GM19043 (cell line): ENCODE data around the gene IRS2.
"Not testable (repeated sequence)": the region's sequence is repeated elsewhere in the genome, so short reads cannot be mapped to it uniquely, and the experiment has no call there.

Source experiments
- ATAC-seq: cut with Tn5 transposase; IDR thresholded peaks from one replicate; pipeline ENCODE4 v1.9.1; 2021; ENCODE audit warnings: low read depth; ENCODE audit not compliant: unreplicated experiment

Gene IRS2

GRCh38 chr13:109737606-109738005 is 48.8 kb downstream of the IRS2 start:
- no peak for ATAC-seq

GRCh38 chr13:109737046-109737573 is 49.3 kb downstream of the IRS2 start:
- ATAC-seq, result no peak

- ATAC-seq, result no peak
Measured at GRCh38 chr13:109735436-109735966, 50.9 kb downstream of the IRS2 start.

- no peak for ATAC-seq
Measured at GRCh38 chr13:109734002-109734785, 52.2 kb downstream of the IRS2 start.

- ATAC-seq, result no peak
Measured at GRCh38 chr13:109733550-109733949, 52.8 kb downstream of the IRS2 start.

GRCh38 chr13:109732470-109733170 is 53.8 kb downstream of the IRS2 start:
- not testable (repeated sequence) for ATAC-seq

- no peak for ATAC-seq
Measured at GRCh38 chr13:109730812-109731335, 55.5 kb downstream of the IRS2 start.

- no peak for ATAC-seq
Measured at GRCh38 chr13:109728791-109729731, 57.3 kb downstream of the IRS2 start.

- ATAC-seq, result no peak
Measured at GRCh38 chr13:109728061-109728460, 58.3 kb downstream of the IRS2 start.

GRCh38 chr13:109727251-109727650 is 59.1 kb downstream of the IRS2 start:
- no peak for ATAC-seq

- no peak for ATAC-seq
Measured at GRCh38 chr13:109725995-109726637, 60.3 kb downstream of the IRS2 start.

- ATAC-seq, result no peak
Measured at GRCh38 chr13:109725297-109725696, 61.1 kb downstream of the IRS2 start.

- ATAC-seq, result no peak
Measured at GRCh38 chr13:109724603-109725002, 61.8 kb downstream of the IRS2 start.

- no peak for ATAC-seq
Measured at GRCh38 chr13:109723046-109723445, 63.3 kb downstream of the IRS2 start.

GRCh38 chr13:109722068-109722467 is 64.3 kb downstream of the IRS2 start:
- ATAC-seq, result no peak

- ATAC-seq, result no peak
Measured at GRCh38 chr13:109720758-109721184, 65.6 kb downstream of the IRS2 start.

- ATAC-seq, result no peak
Measured at GRCh38 chr13:109719962-109720646, 66.3 kb downstream of the IRS2 start.

- ATAC-seq, result no peak
Measured at GRCh38 chr13:109718726-109719125, 67.7 kb downstream of the IRS2 start.

- ATAC-seq, result no peak
Measured at GRCh38 chr13:109717686-109718085, 68.7 kb downstream of the IRS2 start.
